Measurements from ENCODE around the gene PITPNM3. TPM values are rescaled to one million over a fixed set of nuclear protein-coding genes. Genes with fewer than 3 reads are reported as not detected.

PITPNM3 gene
- total and polyA plus RNA-seq, 2 of the 13 experiments (the other 11 are each of a cell fraction or from before 2014, with no cell fraction given): 0.13 to 0.29 TPM

GRCh38 chr17:6497496-6498221, 58.7 kb downstream of the PITPNM3 start:
- Histone ChIP-seq H3K27me3 (ENCODE audit: control insufficient read depth in 1 of 2, insufficient read depth in 2 of 2, low read length in 2 of 2) (no peaks in the 10 kb centered on the region; a peak in 1 of 5 replicates), H3K4me1 (ENCODE audit: insufficient read depth, low read length) (no peaks in the 10 kb centered on the region), H4K20me1 (ENCODE audit: insufficient read depth, low read length) (no peaks in the 10 kb centered on the region), H3K9me3 (ENCODE audit: low read length) (no peaks in the 10 kb centered on the region), H2AFZ (ENCODE audit: low read length) (no peak overlapping the region), H3K9ac (ENCODE audit: insufficient read depth, low read depth, low read length) (no peak overlapping the region), H3K4me2 (ENCODE audit: low read depth, low read length) (no peak overlapping the region; the same call in 1 of the 2 replicates), H3K36me3 (replicated peaks in 1 of 2; ENCODE audit: control insufficient read depth in 1 of 2, insufficient read depth in 2 of 2, low read length in 2 of 2) (no peaks in the 10 kb centered on the region), H3K27ac (ENCODE audit: extremely low read length, insufficient read depth, low read length) (no peak overlapping the region), H3K4me3 (replicated peaks in 1 of 3; ENCODE audit: insufficient read depth in 1 of 3, low read depth in 2 of 3, low read length in 3 of 3) (no peak overlapping the region), H3K79me2 (ENCODE audit: insufficient read depth, low read length) (no peaks in the 10 kb centered on the region)
- WGBS (ENCODE audit: low lambda C conversion rate): 30% methylated on average over 11 of the region's 17 CpGs
- no peak for FAIRE-seq
- ATAC-seq: peak; percentile 44; the same call in 2 of the 3 replicates
- no peak for DNase-seq (ENCODE audit: low spot score)
- TF ChIP-seq ZNF780A (CRISPR knock-in tag; IDR thresholded peaks at IDR 0.05): no peak
- TF ChIP-seq NR2C2 (CRISPR knock-in tag; IDR thresholded peaks at IDR 0.05; ENCODE audit: borderline replicate concordance): no peak
- TF ChIP-seq PRDM10 (CRISPR knock-in tag; IDR thresholded peaks at IDR 0.05; ENCODE audit: low read depth): no peak
- no peak for TF ChIP-seq ZNF224 (CRISPR knock-in tag; IDR thresholded peaks at IDR 0.05)
- TF ChIP-seq ERF (CRISPR knock-in tag; IDR thresholded peaks at IDR 0.05): no peak
- no peak for TF ChIP-seq ZNF776 (CRISPR knock-in tag; IDR thresholded peaks at IDR 0.05)
- no peak for TF ChIP-seq ZNF280B (CRISPR knock-in tag; IDR thresholded peaks at IDR 0.05; ENCODE audit: borderline replicate concordance)
- no peak for TF ChIP-seq CHD4 (IDR thresholded peaks at IDR 0.05; ENCODE audit: borderline replicate concordance, low read length)
- TF ChIP-seq XBP1 (CRISPR knock-in tag; IDR thresholded peaks at IDR 0.05): no peak
- TF ChIP-seq EZH2 (conservative IDR thresholded peaks at IDR 0.05; ENCODE audit: low read depth, low read length): no peak
- no peak for TF ChIP-seq ZNF513 (CRISPR knock-in tag; conservative IDR thresholded peaks at IDR 0.05)
- no peak for TF ChIP-seq ZNF597 (CRISPR knock-in tag; IDR thresholded peaks at IDR 0.05)
- TF ChIP-seq ZNF501 (CRISPR knock-in tag; IDR thresholded peaks at IDR 0.05): no peak
- intact Hi-C loops (cut with micrococcal nuclease; ENCODE audit: unreplicated experiment) (no loop called here), in situ Hi-C loops (cut with HindIII; ENCODE audit: extremely low pct_ligation_motif_present, low pct_unique_long_range_greater_than_20kb) (no loop called here)
- POLR2A ChIA-PET: no interaction called here
- no TSS peak for BruUV-seq (replicated peaks)
- CTCF ChIA-PET (ENCODE audit: low intra/inter-chr PET ratio, low total read pairs): no interaction called here

Measured in HepG2 (cell line).